ENCODE measurements around the gene ANGPTL3. TPM values are rescaled to one million over a fixed set of nuclear protein-coding genes. Genes with fewer than 3 reads are reported as not detected.
"Not testable (repeated sequence)": the region's sequence is repeated elsewhere in the genome, so short reads cannot be mapped to it uniquely, and the experiment has no call there.

Gene ANGPTL3
- total RNA-seq, 4 donors from 2014 or later, result not detected

DNA sequence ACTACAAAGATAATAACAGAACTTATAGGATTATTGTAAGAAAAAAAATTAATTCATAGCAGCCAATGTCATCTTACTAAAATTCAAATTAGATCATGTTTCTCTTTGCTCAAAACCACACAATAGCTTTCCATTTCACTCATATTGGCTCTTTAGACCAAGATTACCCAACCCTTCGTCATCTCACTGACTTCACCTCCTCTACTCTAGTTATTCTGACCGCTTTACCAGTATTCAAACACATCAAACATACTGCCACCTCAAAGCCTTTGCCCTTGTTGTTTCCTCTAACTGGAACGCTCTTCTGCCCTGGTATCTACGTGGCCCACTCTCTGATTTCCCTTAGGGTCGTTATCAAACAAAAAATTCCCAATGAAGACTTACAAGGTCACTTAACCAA lies 1.7 kb downstream of the ANGPTL3 start:
- no peak for DNase-seq
- Histone ChIP-seq H3K27me3 (no peaks in the 10 kb centered on the region), H3K4me3 (no peak overlapping the region), H3K36me3 (peaks cover 0 to 3% (median 0%) of the 10 kb centered on the region in 4 donors), H3K27ac (no peak overlapping the region), H3K9me3 (no peaks in the 10 kb centered on the region), H3K4me1 (no peaks in the 10 kb centered on the region)
- TF ChIP-seq POLR2AphosphoS5 (IDR thresholded peaks at IDR 0.05) (no peak), EP300 (IDR thresholded peaks at IDR 0.05; ENCODE audit: low read depth) (no peak), POLR2A (IDR thresholded peaks at IDR 0.05) (no peak)
- TF ChIP-seq, protein P1, sequence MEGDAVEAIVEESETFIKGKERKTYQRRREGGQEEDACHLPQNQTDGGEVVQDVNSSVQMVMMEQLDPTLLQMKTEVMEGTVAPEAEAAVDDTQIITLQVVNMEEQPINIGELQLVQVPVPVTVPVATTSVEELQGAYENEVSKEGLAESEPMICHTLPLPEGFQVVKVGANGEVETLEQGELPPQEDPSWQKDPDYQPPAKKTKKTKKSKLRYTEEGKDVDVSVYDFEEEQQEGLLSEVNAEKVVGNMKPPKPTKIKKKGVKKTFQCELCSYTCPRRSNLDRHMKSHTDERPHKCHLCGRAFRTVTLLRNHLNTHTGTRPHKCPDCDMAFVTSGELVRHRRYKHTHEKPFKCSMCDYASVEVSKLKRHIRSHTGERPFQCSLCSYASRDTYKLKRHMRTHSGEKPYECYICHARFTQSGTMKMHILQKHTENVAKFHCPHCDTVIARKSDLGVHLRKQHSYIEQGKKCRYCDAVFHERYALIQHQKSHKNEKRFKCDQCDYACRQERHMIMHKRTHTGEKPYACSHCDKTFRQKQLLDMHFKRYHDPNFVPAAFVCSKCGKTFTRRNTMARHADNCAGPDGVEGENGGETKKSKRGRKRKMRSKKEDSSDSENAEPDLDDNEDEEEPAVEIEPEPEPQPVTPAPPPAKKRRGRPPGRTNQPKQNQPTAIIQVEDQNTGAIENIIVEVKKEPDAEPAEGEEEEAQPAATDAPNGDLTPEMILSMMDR (IDR thresholded peaks at IDR 0.05), result no peak
- 70 to 84% methylated on average over 5 of the region's 5 CpGs for WGBS, 2 donors (ENCODE audit: low coverage in 1 of 2)
- in situ Hi-C loops (cut with MboI; ENCODE audit: low pct_ligation_motif_present in 1 of 4, low pct_unique_long_range_greater_than_20kb in 1 of 4, low sequenced_read_pairs in 3 of 4) (no loop called here), intact Hi-C loops (cut with DNase I; ENCODE audit: low total_unique reads) (no loop called here)

DNA sequence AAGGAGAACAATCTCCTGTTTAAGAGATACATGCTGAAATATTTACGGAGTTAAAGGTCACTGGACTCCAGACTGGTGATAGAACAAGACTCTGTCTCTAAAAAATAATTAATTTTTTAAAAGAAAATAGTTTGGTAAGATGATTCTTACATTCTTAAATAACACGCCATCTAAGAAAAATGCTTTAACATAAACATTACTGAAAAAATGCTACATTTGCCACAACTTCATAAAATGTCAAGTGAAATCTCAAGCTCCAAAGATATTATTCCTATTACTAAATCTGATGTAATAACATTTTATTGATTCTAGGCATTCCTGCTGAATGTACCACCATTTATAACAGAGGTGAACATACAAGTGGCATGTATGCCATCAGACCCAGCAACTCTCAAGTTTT lies 4.1 kb downstream of the ANGPTL3 start:
- Histone ChIP-seq H3K9me3 (no peaks in the 10 kb centered on the region), H3K36me3 (peaks cover 0 to 3% (median 0%) of the 10 kb centered on the region in 4 donors), H3K27ac (no peak overlapping the region), H3K4me3 (no peak overlapping the region), H3K27me3 (no peaks in the 10 kb centered on the region), H3K4me1 (no peaks in the 10 kb centered on the region)
- intact Hi-C loops (cut with DNase I; ENCODE audit: low total_unique reads), result no loop called here
- in situ Hi-C loops (cut with MboI; ENCODE audit: low pct_ligation_motif_present in 1 of 4, low pct_unique_long_range_greater_than_20kb in 1 of 4, low sequenced_read_pairs in 3 of 4), result no loop called here
- no peak for DNase-seq
- TF ChIP-seq, protein P1 (IDR thresholded peaks at IDR 0.05), result no peak
- TF ChIP-seq EP300 (IDR thresholded peaks at IDR 0.05; ENCODE audit: low read depth) (no peak), POLR2AphosphoS5 (IDR thresholded peaks at IDR 0.05) (no peak), POLR2A (IDR thresholded peaks at IDR 0.05) (no peak)
- 90 to 97% methylated on average over 2 of the region's 2 CpGs for WGBS, 2 donors (ENCODE audit: low coverage in 1 of 2)

DNA sequence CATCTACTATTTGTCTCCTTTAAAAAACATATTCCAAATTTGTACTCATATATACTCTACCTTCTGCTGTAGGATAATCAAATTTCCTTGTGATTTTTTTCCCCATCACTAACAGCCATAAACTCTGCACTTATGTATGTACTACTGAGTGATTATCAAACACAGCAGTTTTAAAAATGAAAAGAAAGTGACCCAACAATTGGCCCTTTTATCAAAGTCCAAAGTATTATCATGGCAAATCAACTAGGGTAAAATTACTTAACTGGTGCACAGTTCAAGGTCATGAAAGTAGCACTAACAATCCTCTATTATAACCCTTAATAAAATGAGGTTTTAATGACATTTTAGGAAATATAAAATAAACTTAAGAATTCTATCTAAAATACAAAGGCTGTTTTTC lies 11.6 kb downstream of the ANGPTL3 start:
- DNase-seq, result no peak
- H3K27ac ChIP-seq, result no peak overlapping the region
- in situ Hi-C loops (cut with MboI; ENCODE audit: low pct_ligation_motif_present in 1 of 4, low pct_unique_long_range_greater_than_20kb in 1 of 4, low sequenced_read_pairs in 3 of 4) (no loop called here), intact Hi-C loops (cut with DNase I; ENCODE audit: low total_unique reads) (no loop called here)
- no peaks in the 10 kb centered on the region for H3K9me3 ChIP-seq
- no peak overlapping the region for H3K4me3 ChIP-seq
- H3K4me1 ChIP-seq, result peaks cover 0 to 3% (median 0%) of the 10 kb centered on the region in 4 donors
- H3K36me3 ChIP-seq, result no peaks in the 10 kb centered on the region
- no peaks in the 10 kb centered on the region for H3K27me3 ChIP-seq
- TF ChIP-seq, protein P1 (IDR thresholded peaks at IDR 0.05), result no peak
- no peak for TF ChIP-seq POLR2A (IDR thresholded peaks at IDR 0.05)
- TF ChIP-seq POLR2AphosphoS5 (IDR thresholded peaks at IDR 0.05), result no peak
- TF ChIP-seq EP300 (IDR thresholded peaks at IDR 0.05; ENCODE audit: low read depth), result no peak

DNA sequence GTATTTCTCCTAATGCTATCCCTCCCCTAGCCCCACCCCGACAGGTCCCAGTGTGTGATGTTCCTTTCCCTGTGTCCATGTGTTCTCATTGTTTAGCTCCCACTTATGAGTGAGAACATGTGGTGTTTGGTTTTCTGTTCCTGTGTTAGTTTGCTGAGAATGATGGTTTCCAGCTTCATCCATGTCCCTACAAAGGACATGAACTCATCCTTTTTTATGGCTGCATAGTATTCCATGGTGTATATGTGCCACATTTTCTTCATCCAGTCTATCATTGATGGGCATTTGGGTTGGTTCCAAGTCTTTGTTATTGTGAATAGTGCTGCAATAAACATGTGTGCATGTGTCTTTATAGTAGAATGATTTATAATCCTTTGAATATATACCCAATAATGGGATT lies 13.3 kb downstream of the ANGPTL3 start:
- H3K4me3 ChIP-seq; DNase-seq; H3K4me1 ChIP-seq; H3K36me3 ChIP-seq; H3K27ac ChIP-seq; intact Hi-C loops (cut with DNase I; ENCODE audit: low total_unique reads); H3K9me3 ChIP-seq; H3K27me3 ChIP-seq; in situ Hi-C loops (cut with MboI; ENCODE audit: low pct_ligation_motif_present in 1 of 4, low pct_unique_long_range_greater_than_20kb in 1 of 4, low sequenced_read_pairs in 3 of 4): not testable (repeated sequence)
- WGBS, 2 donors (ENCODE audit: low coverage in 1 of 2), result 100% methylated on average over 1 of the region's 1 CpG

DNA sequence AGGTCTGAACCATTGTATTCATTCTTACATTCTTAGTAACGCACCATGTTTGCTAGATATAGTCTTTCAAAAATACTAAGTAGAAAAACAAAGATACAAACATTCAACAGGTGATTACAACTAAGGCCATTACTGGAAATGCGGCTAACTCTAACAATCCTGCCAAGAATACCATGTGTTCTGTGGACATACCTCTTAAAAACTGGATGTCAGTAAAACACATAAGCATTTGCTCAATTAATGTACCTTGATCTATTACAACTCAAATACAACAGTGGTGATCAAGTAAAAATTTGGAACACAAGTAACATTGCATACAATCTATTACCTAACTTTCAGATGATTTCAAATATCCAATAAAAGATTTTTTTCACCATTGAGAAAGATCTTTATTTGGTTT lies 15.4 kb downstream of the ANGPTL3 start:
- intact Hi-C loops (cut with DNase I; ENCODE audit: low total_unique reads) (no loop called here), in situ Hi-C loops (cut with MboI; ENCODE audit: low pct_ligation_motif_present in 1 of 4, low pct_unique_long_range_greater_than_20kb in 1 of 4, low sequenced_read_pairs in 3 of 4) (no loop called here)
- no peaks in the 10 kb centered on the region for H3K9me3 ChIP-seq
- H3K4me3 ChIP-seq, result no peak overlapping the region
- H3K36me3 ChIP-seq, result no peaks in the 10 kb centered on the region
- H3K27me3 ChIP-seq, result no peaks in the 10 kb centered on the region
- peaks cover 0 to 3% (median 0%) of the 10 kb centered on the region in 4 donors for H3K4me1 ChIP-seq
- 97 to 100% methylated on average over 2 of the region's 2 CpGs for WGBS, 2 donors (ENCODE audit: low coverage in 1 of 2)
- DNase-seq, result no peak
- TF ChIP-seq, protein P1 (IDR thresholded peaks at IDR 0.05), result no peak
- TF ChIP-seq POLR2A (IDR thresholded peaks at IDR 0.05), result no peak
- TF ChIP-seq POLR2AphosphoS5 (IDR thresholded peaks at IDR 0.05), result no peak
- no peak for TF ChIP-seq EP300 (IDR thresholded peaks at IDR 0.05; ENCODE audit: low read depth)
- no peak overlapping the region for H3K27ac ChIP-seq
